ENCODE data around the gene CDH13. TPM values are rescaled to one million over a fixed set of nuclear protein-coding genes. Genes with fewer than 3 reads are reported as not detected.

Gene CDH13
- total and polyA plus RNA-seq, 2 donors (not counting 1 experiment from before 2014, with no cell fraction given), result 27.6 to 96.7 TPM

GRCh38 chr16:83630979-83631378, 1004.2 kb downstream of the CDH13 start:
- Histone ChIP-seq H3K27me3 (ENCODE audit: control insufficient read depth, insufficient read depth, low read length) (no peaks in the 10 kb centered on the region), H4K20me1 (ENCODE audit: control insufficient read depth, extremely low read depth, insufficient read depth, low read length) (no peaks in the 10 kb centered on the region), H3K9me3 (ENCODE audit: control insufficient read depth, insufficient read depth, low read depth, low read length) (no peaks in the 10 kb centered on the region), H3K9ac (ENCODE audit: insufficient read depth, low read length) (no peak overlapping the region), H3K4me1 (ENCODE audit: control insufficient read depth, extremely low read depth, insufficient read depth, low read length) (no peaks in the 10 kb centered on the region), H3K4me3 (replicated peaks in 1 of 4; ENCODE audit: control extremely low read depth in 1 of 4, insufficient read depth in 1 of 4, low read depth in 3 of 4, low read length in 4 of 4) (no peak overlapping the region), H3K4me2 (ENCODE audit: extremely low read depth, insufficient read depth, low read length) (no peak overlapping the region), H2AFZ (ENCODE audit: low read length) (no peak overlapping the region), H3K36me3 (ENCODE audit: control insufficient read depth, insufficient read depth, low read length) (no peaks in the 10 kb centered on the region), H3K27ac (ENCODE audit: insufficient read depth, low read length) (no peak overlapping the region), H3K79me2 (ENCODE audit: control insufficient read depth, insufficient read depth, low read length) (no peaks in the 10 kb centered on the region)
- TF ChIP-seq EZH2 (IDR thresholded peaks at IDR 0.05; ENCODE audit: low read length, missing control alignments) (no peak), CTCF (conservative IDR thresholded peaks at IDR 0.05 in 1 of 2, IDR thresholded peaks at IDR 0.05 in 1 of 2; ENCODE audit: low read depth in 1 of 2, low read length in 2 of 2) (no peak)
- no peak for DNase-seq (ENCODE audit: low read depth in 2 of 2)

GRCh38 chr16:83633286-83633685, 1006.5 kb downstream of the CDH13 start:
- H3K27me3 ChIP-seq (ENCODE audit: control insufficient read depth, insufficient read depth, low read length), result no peaks in the 10 kb centered on the region
- no peak overlapping the region for H3K4me3 ChIP-seq (replicated peaks in 1 of 4; ENCODE audit: control extremely low read depth in 1 of 4, insufficient read depth in 1 of 4, low read depth in 3 of 4, low read length in 4 of 4)
- no peaks in the 10 kb centered on the region for H3K9me3 ChIP-seq (ENCODE audit: control insufficient read depth, insufficient read depth, low read depth, low read length)
- H3K4me1 ChIP-seq (ENCODE audit: control insufficient read depth, extremely low read depth, insufficient read depth, low read length), result no peaks in the 10 kb centered on the region
- no peak for DNase-seq (ENCODE audit: low read depth in 2 of 2)
- no peak overlapping the region for H3K9ac ChIP-seq (ENCODE audit: insufficient read depth, low read length)
- TF ChIP-seq CTCF (conservative IDR thresholded peaks at IDR 0.05 in 1 of 2, IDR thresholded peaks at IDR 0.05 in 1 of 2; ENCODE audit: low read depth in 1 of 2, low read length in 2 of 2) (no peak), EZH2 (IDR thresholded peaks at IDR 0.05; ENCODE audit: low read length, missing control alignments) (no peak)
- H3K36me3 ChIP-seq (ENCODE audit: control insufficient read depth, insufficient read depth, low read length), result no peaks in the 10 kb centered on the region
- no peaks in the 10 kb centered on the region for H4K20me1 ChIP-seq (ENCODE audit: control insufficient read depth, extremely low read depth, insufficient read depth, low read length)
- H3K27ac ChIP-seq (ENCODE audit: insufficient read depth, low read length), result no peak overlapping the region
- no peaks in the 10 kb centered on the region for H3K79me2 ChIP-seq (ENCODE audit: control insufficient read depth, insufficient read depth, low read length)
- H3K4me2 ChIP-seq (ENCODE audit: extremely low read depth, insufficient read depth, low read length), result no peak overlapping the region
- H2AFZ ChIP-seq (ENCODE audit: low read length), result no peak overlapping the region

- H3K4me3 ChIP-seq (replicated peaks in 1 of 4; ENCODE audit: control extremely low read depth in 1 of 4, insufficient read depth in 1 of 4, low read depth in 3 of 4, low read length in 4 of 4), result no peak overlapping the region
- no peaks in the 10 kb centered on the region for H3K27me3 ChIP-seq (ENCODE audit: control insufficient read depth, insufficient read depth, low read length)
- no peaks in the 10 kb centered on the region for H3K4me1 ChIP-seq (ENCODE audit: control insufficient read depth, extremely low read depth, insufficient read depth, low read length)
- no peaks in the 10 kb centered on the region for H3K36me3 ChIP-seq (ENCODE audit: control insufficient read depth, insufficient read depth, low read length)
- H2AFZ ChIP-seq (ENCODE audit: low read length), result no peak overlapping the region
- H3K4me2 ChIP-seq (ENCODE audit: extremely low read depth, insufficient read depth, low read length), result no peak overlapping the region
- H3K79me2 ChIP-seq (ENCODE audit: control insufficient read depth, insufficient read depth, low read length), result no peaks in the 10 kb centered on the region
- H4K20me1 ChIP-seq (ENCODE audit: control insufficient read depth, extremely low read depth, insufficient read depth, low read length), result no peaks in the 10 kb centered on the region
- no peak overlapping the region for H3K27ac ChIP-seq (ENCODE audit: insufficient read depth, low read length)
- DNase-seq (ENCODE audit: low read depth in 2 of 2), result no peak
- no peak overlapping the region for H3K9ac ChIP-seq (ENCODE audit: insufficient read depth, low read length)
- H3K9me3 ChIP-seq (ENCODE audit: control insufficient read depth, insufficient read depth, low read depth, low read length), result no peaks in the 10 kb centered on the region
- no peak for TF ChIP-seq EZH2 (IDR thresholded peaks at IDR 0.05; ENCODE audit: low read length, missing control alignments)
- no peak for TF ChIP-seq CTCF (conservative IDR thresholded peaks at IDR 0.05 in 1 of 2, IDR thresholded peaks at IDR 0.05 in 1 of 2; ENCODE audit: low read depth in 1 of 2, low read length in 2 of 2)
Observed at GRCh38 chr16:83648347-83648746, 1021.6 kb downstream of the CDH13 start.

Data from fibroblast of lung (primary cell).